WTC11 (cell line): ENCODE measurements around the gene AP3B2. TPM values are rescaled to one million over a fixed set of nuclear protein-coding genes. Genes with fewer than 3 reads are reported as not detected.
A peak's percentile ranks its signal among the peaks of the same experiment; 100 is the strongest.

Experiments
- CREB1 ChIP-seq: sonication (generic); formaldehyde crosslinking; IDR thresholded peaks from 2 replicates; pipeline ENCODE4 v1.8.0; 2023; ENCODE audit warnings: mild to moderate bottlenecking, missing genetic modification reagents
- ELF4 ChIP-seq: sonication (generic); formaldehyde crosslinking; IDR thresholded peaks from 2 replicates; pipeline ENCODE4 v1.8.1; 2022; ENCODE audit warnings: low read depth, mild to moderate bottlenecking, moderate library complexity, missing genetic modification reagents
- GRHL2 ChIP-seq: fragments of 250-450 bp; sonication (Bioruptor Pico); IDR thresholded peaks from 2 replicates; pipeline ENCODE4 v1.8.0; 2022; ENCODE audit warnings: mild to moderate bottlenecking, moderate library complexity; ENCODE audit not compliant: insufficient replicate concordance, severe bottlenecking
- GTF2I ChIP-seq: fragments of 250-450 bp; sonication (Bioruptor Pico); conservative IDR thresholded peaks from 2 replicates; pipeline ENCODE4 v1.4.0; 2021; ENCODE audit warnings: mild to moderate bottlenecking
- JUN ChIP-seq: sonication (generic); formaldehyde crosslinking; IDR thresholded peaks from 2 replicates; pipeline ENCODE4 v1.8.0; 2023; ENCODE audit warnings: mild to moderate bottlenecking, missing genetic modification reagents
- NR2C2 ChIP-seq: sonication (generic); formaldehyde crosslinking; IDR thresholded peaks from 2 replicates; pipeline ENCODE4 v1.8.0; 2022; ENCODE audit warnings: mild to moderate bottlenecking, missing genetic modification reagents
- OVOL2 ChIP-seq: fragments of 250-450 bp; sonication (Bioruptor Pico); IDR thresholded peaks from 2 replicates; pipeline ENCODE4 v1.9.0; 2021; ENCODE audit warnings: mild to moderate bottlenecking, borderline replicate concordance
- SP1 ChIP-seq: sonication (generic); formaldehyde crosslinking; conservative IDR thresholded peaks from 2 replicates; pipeline ENCODE4 v1.8.1; 2022; ENCODE audit warnings: missing genetic modification reagents
- TEAD1 ChIP-seq: sonication (generic); formaldehyde crosslinking; IDR thresholded peaks from 2 replicates; pipeline ENCODE4 v1.8.0; 2022; ENCODE audit warnings: mild to moderate bottlenecking, missing genetic modification reagents
- TEAD4 ChIP-seq: sonication (generic); formaldehyde crosslinking; IDR thresholded peaks from 2 replicates; pipeline ENCODE4 v1.8.0; 2022; ENCODE audit warnings: mild to moderate bottlenecking, missing genetic modification reagents
- TP53 ChIP-seq: sonication (generic); formaldehyde crosslinking; IDR thresholded peaks from 2 replicates; pipeline ENCODE4 v1.8.1; 2023; ENCODE audit warnings: mild to moderate bottlenecking, missing genetic modification reagents
- ZBTB21 ChIP-seq: sonication (generic); formaldehyde crosslinking; IDR thresholded peaks from 2 replicates; pipeline ENCODE4 v1.8.1; 2023; ENCODE audit warnings: mild to moderate bottlenecking, missing genetic modification reagents, borderline replicate concordance
- ZNF138 ChIP-seq: sonication (generic); formaldehyde crosslinking; conservative IDR thresholded peaks from 2 replicates; pipeline ENCODE4 v1.8.1; 2022; ENCODE audit warnings: mild to moderate bottlenecking, moderate library complexity, missing genetic modification reagents
- ZNF263 ChIP-seq: sonication (generic); formaldehyde crosslinking; IDR thresholded peaks from 2 replicates; pipeline ENCODE4 v1.8.1; 2022; ENCODE audit warnings: low read depth, mild to moderate bottlenecking, moderate library complexity, missing genetic modification reagents
- ZNF317 ChIP-seq: sonication (generic); formaldehyde crosslinking; IDR thresholded peaks from 2 replicates; pipeline ENCODE4 v1.8.1; 2023; ENCODE audit warnings: low read depth, mild to moderate bottlenecking, moderate library complexity, missing genetic modification reagents, borderline replicate concordance
- ZNF396 ChIP-seq: fragments of 250-450 bp; sonication (Bioruptor Pico); IDR thresholded peaks from 2 replicates; pipeline ENCODE4 v1.8.0; 2021; ENCODE audit warnings: mild to moderate bottlenecking, moderate library complexity, borderline replicate concordance
- ZNF416 ChIP-seq: fragments of 250-450 bp; sonication (Bioruptor Pico); IDR thresholded peaks from 2 replicates; pipeline ENCODE4 v1.9.0; 2021; ENCODE audit warnings: mild to moderate bottlenecking, inconsistent platforms
- total RNA-seq: library from RNA; stranded (reverse); gene quantifications from 3 replicates; pipeline ENCODE4 v1.2.3, GENCODE V29; 2021
- TF ChIP-seq, protein P1 (sequence below): sonication (generic); formaldehyde crosslinking; IDR thresholded peaks from 2 replicates; pipeline ENCODE4 v1.8.1; 2023; ENCODE audit warnings: mild to moderate bottlenecking, moderate library complexity, missing genetic modification reagents
- TF ChIP-seq, protein P2 (sequence below): sonication (generic); formaldehyde crosslinking; conservative IDR thresholded peaks from 2 replicates; pipeline ENCODE4 v1.8.1; 2022; ENCODE audit warnings: mild to moderate bottlenecking, missing genetic modification reagents
- TF ChIP-seq, protein P3 (sequence below): sonication (generic); formaldehyde crosslinking; IDR thresholded peaks from 2 replicates; pipeline ENCODE4 v1.8.1; 2023; ENCODE audit warnings: mild to moderate bottlenecking, missing genetic modification reagents
- TF ChIP-seq, protein P4 (sequence below): sonication (generic); formaldehyde crosslinking; IDR thresholded peaks from 2 replicates; pipeline ENCODE4 v1.8.0; 2022; ENCODE audit warnings: mild to moderate bottlenecking, missing genetic modification reagents
- TF ChIP-seq, protein P5 (sequence below): sonication (generic); formaldehyde crosslinking; IDR thresholded peaks from 2 replicates; pipeline ENCODE4 v1.8.0; 2022; ENCODE audit warnings: missing genetic modification reagents
- TF ChIP-seq, protein P6 (sequence below): sonication (generic); formaldehyde crosslinking; IDR thresholded peaks from 2 replicates; pipeline ENCODE4 v1.8.0; 2022; ENCODE audit warnings: mild to moderate bottlenecking, missing genetic modification reagents
- TF ChIP-seq, protein P7 (sequence below): fragments of 200-600 bp; IDR thresholded peaks from 2 replicates; pipeline ENCODE4 v1.8.0; 2022; ENCODE audit warnings: antibody characterized with exemption
- TF ChIP-seq, protein P8 (sequence below): sonication (generic); formaldehyde crosslinking; IDR thresholded peaks from 2 replicates; pipeline ENCODE4 v1.8.0; 2023; ENCODE audit warnings: mild to moderate bottlenecking, missing genetic modification reagents

The AP3B2 gene
- total RNA-seq, 1 experiment from 2014 or later: 17.7 TPM

DNA sequence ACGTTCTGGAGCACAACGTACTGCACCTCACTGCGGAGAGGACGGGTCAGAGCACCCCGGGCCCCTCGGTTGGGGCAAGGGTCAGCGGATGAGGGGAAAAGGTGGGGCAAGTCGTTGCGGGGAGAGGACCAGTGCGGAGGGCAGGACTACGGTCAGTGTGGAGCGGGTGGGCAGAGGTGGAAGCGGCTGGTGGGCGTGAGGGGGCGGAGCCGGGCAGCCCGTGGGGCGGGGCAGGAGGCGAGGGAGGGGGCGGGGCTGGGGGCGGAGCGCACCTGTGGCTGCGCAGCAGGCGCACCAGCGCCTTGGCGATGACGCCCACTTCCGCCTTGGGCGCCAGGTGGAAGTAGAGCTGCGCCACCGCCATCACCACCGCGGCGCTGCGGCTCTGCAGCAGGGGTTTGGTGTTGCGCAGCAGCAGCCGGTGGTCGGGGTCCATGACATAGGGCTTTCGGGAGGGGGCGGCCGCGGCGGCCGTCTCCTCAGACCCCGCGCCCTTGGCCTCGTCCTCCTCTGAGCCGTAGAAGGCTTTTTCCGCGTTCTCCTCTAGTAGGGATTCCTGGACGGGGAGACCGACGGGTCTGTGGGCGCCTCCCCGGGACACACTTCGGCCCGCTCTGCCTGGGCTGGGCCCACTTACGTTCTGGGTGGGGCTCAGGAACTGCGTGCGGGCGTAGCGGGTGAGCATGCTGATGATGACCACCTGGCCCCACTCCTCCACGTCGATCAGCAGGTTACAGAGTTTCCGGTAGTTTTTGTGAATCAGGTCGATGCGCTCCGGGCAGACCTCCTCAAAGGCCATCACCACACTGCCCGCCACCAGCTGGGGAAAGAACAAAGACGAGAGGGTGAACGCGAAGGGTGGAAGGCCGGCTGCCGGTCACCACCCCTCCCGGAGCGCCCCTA, 29.2 kb downstream of the AP3B2 start (continued):
- TF ChIP-seq, protein P1, sequence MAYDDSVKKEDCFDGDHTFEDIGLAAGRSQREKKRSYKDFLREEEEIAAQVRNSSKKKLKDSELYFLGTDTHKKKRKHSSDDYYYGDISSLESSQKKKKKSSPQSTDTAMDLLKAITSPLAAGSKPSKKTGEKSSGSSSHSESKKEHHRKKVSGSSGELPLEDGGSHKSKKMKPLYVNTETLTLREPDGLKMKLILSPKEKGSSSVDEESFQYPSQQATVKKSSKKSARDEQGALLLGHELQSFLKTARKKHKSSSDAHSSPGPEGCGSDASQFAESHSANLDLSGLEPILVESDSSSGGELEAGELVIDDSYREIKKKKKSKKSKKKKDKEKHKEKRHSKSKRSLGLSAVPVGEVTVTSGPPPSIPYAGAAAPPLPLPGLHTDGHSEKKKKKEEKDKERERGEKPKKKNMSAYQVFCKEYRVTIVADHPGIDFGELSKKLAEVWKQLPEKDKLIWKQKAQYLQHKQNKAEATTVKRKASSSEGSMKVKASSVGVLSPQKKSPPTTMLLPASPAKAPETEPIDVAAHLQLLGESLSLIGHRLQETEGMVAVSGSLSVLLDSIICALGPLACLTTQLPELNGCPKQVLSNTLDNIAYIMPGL: peak; percentile 96
- TF ChIP-seq, protein P2, sequence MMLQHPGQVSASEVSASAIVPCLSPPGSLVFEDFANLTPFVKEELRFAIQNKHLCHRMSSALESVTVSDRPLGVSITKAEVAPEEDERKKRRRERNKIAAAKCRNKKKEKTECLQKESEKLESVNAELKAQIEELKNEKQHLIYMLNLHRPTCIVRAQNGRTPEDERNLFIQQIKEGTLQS: no peak
- no peak for TF ChIP-seq GRHL2 (CRISPR knock-in tag)
- TF ChIP-seq, protein P3, sequence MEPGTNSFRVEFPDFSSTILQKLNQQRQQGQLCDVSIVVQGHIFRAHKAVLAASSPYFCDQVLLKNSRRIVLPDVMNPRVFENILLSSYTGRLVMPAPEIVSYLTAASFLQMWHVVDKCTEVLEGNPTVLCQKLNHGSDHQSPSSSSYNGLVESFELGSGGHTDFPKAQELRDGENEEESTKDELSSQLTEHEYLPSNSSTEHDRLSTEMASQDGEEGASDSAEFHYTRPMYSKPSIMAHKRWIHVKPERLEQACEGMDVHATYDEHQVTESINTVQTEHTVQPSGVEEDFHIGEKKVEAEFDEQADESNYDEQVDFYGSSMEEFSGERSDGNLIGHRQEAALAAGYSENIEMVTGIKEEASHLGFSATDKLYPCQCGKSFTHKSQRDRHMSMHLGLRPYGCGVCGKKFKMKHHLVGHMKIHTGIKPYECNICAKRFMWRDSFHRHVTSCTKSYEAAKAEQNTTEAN (CRISPR knock-in tag): 0 out of 2 replicates have a peak, but pooled peaks have one; percentile 46
- no peak; the same call in 1 of the 2 replicates for TF ChIP-seq CREB1 (CRISPR knock-in tag)
- TF ChIP-seq JUN: no peak
- TF ChIP-seq NR2C2 (CRISPR knock-in tag): no peak
- no peak for TF ChIP-seq TP53 (CRISPR knock-in tag)
- no peak for TF ChIP-seq OVOL2
- no peak for TF ChIP-seq ZNF263 (CRISPR knock-in tag)
- no peak for TF ChIP-seq ZNF317 (CRISPR knock-in tag)
- TF ChIP-seq, protein P4, sequence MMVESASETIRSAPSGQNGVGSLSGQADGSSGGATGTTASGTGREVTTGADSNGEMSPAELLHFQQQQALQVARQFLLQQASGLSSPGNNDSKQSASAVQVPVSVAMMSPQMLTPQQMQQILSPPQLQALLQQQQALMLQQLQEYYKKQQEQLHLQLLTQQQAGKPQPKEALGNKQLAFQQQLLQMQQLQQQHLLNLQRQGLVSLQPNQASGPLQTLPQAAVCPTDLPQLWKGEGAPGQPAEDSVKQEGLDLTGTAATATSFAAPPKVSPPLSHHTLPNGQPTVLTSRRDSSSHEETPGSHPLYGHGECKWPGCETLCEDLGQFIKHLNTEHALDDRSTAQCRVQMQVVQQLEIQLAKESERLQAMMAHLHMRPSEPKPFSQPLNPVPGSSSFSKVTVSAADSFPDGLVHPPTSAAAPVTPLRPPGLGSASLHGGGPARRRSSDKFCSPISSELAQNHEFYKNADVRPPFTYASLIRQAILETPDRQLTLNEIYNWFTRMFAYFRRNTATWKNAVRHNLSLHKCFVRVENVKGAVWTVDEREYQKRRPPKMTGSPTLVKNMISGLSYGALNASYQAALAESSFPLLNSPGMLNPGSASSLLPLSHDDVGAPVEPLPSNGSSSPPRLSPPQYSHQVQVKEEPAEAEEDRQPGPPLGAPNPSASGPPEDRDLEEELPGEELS (CRISPR knock-in tag): no peak
- no peak for TF ChIP-seq TEAD1 (CRISPR knock-in tag)
- no peak for TF ChIP-seq TEAD4
- TF ChIP-seq, protein P5, sequence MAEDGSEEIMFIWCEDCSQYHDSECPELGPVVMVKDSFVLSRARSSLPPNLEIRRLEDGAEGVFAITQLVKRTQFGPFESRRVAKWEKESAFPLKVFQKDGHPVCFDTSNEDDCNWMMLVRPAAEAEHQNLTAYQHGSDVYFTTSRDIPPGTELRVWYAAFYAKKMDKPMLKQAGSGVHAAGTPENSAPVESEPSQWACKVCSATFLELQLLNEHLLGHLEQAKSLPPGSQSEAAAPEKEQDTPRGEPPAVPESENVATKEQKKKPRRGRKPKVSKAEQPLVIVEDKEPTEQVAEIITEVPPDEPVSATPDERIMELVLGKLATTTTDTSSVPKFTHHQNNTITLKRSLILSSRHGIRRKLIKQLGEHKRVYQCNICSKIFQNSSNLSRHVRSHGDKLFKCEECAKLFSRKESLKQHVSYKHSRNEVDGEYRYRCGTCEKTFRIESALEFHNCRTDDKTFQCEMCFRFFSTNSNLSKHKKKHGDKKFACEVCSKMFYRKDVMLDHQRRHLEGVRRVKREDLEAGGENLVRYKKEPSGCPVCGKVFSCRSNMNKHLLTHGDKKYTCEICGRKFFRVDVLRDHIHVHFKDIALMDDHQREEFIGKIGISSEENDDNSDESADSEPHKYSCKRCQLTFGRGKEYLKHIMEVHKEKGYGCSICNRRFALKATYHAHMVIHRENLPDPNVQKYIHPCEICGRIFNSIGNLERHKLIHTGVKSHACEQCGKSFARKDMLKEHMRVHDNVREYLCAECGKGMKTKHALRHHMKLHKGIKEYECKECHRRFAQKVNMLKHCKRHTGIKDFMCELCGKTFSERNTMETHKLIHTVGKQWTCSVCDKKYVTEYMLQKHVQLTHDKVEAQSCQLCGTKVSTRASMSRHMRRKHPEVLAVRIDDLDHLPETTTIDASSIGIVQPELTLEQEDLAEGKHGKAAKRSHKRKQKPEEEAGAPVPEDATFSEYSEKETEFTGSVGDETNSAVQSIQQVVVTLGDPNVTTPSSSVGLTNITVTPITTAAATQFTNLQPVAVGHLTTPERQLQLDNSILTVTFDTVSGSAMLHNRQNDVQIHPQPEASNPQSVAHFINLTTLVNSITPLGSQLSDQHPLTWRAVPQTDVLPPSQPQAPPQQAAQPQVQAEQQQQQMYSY (CRISPR knock-in tag): no peak
- TF ChIP-seq, protein P6, sequence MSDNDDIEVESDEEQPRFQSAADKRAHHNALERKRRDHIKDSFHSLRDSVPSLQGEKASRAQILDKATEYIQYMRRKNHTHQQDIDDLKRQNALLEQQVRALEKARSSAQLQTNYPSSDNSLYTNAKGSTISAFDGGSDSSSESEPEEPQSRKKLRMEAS (CRISPR knock-in tag): peak; percentile 11; the same call in 1 of the 2 replicates
- TF ChIP-seq ELF4 (CRISPR knock-in tag): no peak
- no peak for TF ChIP-seq ZNF416 (CRISPR knock-in tag)
- no peak for TF ChIP-seq GTF2I
- TF ChIP-seq ZNF396 (CRISPR knock-in tag): no peak
- TF ChIP-seq, protein P7, sequence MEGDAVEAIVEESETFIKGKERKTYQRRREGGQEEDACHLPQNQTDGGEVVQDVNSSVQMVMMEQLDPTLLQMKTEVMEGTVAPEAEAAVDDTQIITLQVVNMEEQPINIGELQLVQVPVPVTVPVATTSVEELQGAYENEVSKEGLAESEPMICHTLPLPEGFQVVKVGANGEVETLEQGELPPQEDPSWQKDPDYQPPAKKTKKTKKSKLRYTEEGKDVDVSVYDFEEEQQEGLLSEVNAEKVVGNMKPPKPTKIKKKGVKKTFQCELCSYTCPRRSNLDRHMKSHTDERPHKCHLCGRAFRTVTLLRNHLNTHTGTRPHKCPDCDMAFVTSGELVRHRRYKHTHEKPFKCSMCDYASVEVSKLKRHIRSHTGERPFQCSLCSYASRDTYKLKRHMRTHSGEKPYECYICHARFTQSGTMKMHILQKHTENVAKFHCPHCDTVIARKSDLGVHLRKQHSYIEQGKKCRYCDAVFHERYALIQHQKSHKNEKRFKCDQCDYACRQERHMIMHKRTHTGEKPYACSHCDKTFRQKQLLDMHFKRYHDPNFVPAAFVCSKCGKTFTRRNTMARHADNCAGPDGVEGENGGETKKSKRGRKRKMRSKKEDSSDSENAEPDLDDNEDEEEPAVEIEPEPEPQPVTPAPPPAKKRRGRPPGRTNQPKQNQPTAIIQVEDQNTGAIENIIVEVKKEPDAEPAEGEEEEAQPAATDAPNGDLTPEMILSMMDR: no peak
- no peak for TF ChIP-seq ZBTB21 (CRISPR knock-in tag)
- peak; percentile 88; the same call in 1 of the 2 replicates for TF ChIP-seq SP1 (CRISPR knock-in tag)
- no peak for TF ChIP-seq ZNF138 (CRISPR knock-in tag)
- TF ChIP-seq, protein P8, sequence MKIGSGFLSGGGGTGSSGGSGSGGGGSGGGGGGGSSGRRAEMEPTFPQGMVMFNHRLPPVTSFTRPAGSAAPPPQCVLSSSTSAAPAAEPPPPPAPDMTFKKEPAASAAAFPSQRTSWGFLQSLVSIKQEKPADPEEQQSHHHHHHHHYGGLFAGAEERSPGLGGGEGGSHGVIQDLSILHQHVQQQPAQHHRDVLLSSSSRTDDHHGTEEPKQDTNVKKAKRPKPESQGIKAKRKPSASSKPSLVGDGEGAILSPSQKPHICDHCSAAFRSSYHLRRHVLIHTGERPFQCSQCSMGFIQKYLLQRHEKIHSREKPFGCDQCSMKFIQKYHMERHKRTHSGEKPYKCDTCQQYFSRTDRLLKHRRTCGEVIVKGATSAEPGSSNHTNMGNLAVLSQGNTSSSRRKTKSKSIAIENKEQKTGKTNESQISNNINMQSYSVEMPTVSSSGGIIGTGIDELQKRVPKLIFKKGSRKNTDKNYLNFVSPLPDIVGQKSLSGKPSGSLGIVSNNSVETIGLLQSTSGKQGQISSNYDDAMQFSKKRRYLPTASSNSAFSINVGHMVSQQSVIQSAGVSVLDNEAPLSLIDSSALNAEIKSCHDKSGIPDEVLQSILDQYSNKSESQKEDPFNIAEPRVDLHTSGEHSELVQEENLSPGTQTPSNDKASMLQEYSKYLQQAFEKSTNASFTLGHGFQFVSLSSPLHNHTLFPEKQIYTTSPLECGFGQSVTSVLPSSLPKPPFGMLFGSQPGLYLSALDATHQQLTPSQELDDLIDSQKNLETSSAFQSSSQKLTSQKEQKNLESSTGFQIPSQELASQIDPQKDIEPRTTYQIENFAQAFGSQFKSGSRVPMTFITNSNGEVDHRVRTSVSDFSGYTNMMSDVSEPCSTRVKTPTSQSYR (CRISPR knock-in tag): no peak
